HG02623 (cell line): Measurements from ENCODE around the gene PCDHGA10.
A peak's percentile ranks its signal among the peaks of the same experiment; 100 is the strongest.
"Not testable (repeated sequence)": the region's sequence is repeated elsewhere in the genome, so short reads cannot be mapped to it uniquely, and the experiment has no call there.

Experiments used
- ATAC-seq: cut with Tn5 transposase; IDR thresholded peaks from one replicate; pipeline ENCODE4 v1.9.1; 2021; ENCODE audit warnings: moderate library complexity; ENCODE audit not compliant: unreplicated experiment

PCDHGA10 gene

GRCh38 chr5:141412854-141413539 is at the start of gene PCDHGA10:
TSS of gene PCDHGA10 (plus strand) at chr5:141412987. CDS start at chr5:141413176, 189 bp downstream.
- ATAC-seq, result peak; percentile 62

- no peak for ATAC-seq
These were observed 48.7 kb upstream of the PCDHGA10 start, which contains the start of gene PCDHGA5 for GRCh38 chr5:141363952-141364660. TSS of gene PCDHGA5 (plus strand) at chr5:141364162. CDS start at chr5:141364331, 169 bp downstream.

GRCh38 chr5:141366016-141366896 is 46.5 kb upstream of the PCDHGA10 start:
- no peak for ATAC-seq

GRCh38 chr5:141369994-141370848 is 42.6 kb upstream of the PCDHGA10 start, which contains the start of gene PCDHGB3:
TSS of gene PCDHGB3 (plus strand) at chr5:141370242. CDS start at chr5:141370395, 153 bp downstream.
- peak; percentile 89 for ATAC-seq

GRCh38 chr5:141371572-141372475 is 41.0 kb upstream of the PCDHGA10 start:
- ATAC-seq, result no peak

GRCh38 chr5:141373673-141374317 is 39.0 kb upstream of the PCDHGA10 start, which contains the start of gene PCDHGA6:
TSS of gene PCDHGA6 (plus strand) at chr5:141373891. CDS start at chr5:141374084, 193 bp downstream.
- no peak for ATAC-seq

- no peak for ATAC-seq
These were observed 38.2 kb upstream of the PCDHGA10 start for GRCh38 chr5:141374627-141375026.

- ATAC-seq, result not testable (repeated sequence)
These were observed 37.2 kb upstream of the PCDHGA10 start for GRCh38 chr5:141375444-141376155.

- no peak for ATAC-seq
These were observed 30.1 kb upstream of the PCDHGA10 start, which contains the start of gene PCDHGA7 for GRCh38 chr5:141382469-141383294. TSS of gene PCDHGA7 (plus strand) at chr5:141382742. CDS start at chr5:141382900, 158 bp downstream.

DNA sequence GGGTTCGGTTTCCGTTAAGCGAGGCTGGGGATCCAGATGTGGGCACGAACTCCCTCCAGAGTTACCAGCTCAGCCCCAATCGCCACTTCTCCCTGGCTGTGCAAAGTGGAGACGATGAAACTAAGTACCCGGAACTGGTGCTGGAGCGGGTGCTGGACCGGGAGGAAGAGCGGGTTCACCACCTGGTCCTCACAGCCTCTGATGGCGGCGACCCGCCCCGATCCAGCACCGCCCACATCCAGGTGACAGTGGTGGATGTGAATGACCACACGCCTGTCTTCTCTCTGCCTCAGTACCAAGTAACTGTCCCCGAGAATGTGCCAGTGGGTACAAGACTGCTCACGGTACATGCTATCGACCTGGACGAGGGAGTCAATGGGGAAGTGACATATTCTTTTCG is 29.4 kb upstream of the PCDHGA10 start:
- no peak for ATAC-seq

- ATAC-seq, result no peak
These were observed 28.1 kb upstream of the PCDHGA10 start for GRCh38 chr5:141384471-141385267.

DNA sequence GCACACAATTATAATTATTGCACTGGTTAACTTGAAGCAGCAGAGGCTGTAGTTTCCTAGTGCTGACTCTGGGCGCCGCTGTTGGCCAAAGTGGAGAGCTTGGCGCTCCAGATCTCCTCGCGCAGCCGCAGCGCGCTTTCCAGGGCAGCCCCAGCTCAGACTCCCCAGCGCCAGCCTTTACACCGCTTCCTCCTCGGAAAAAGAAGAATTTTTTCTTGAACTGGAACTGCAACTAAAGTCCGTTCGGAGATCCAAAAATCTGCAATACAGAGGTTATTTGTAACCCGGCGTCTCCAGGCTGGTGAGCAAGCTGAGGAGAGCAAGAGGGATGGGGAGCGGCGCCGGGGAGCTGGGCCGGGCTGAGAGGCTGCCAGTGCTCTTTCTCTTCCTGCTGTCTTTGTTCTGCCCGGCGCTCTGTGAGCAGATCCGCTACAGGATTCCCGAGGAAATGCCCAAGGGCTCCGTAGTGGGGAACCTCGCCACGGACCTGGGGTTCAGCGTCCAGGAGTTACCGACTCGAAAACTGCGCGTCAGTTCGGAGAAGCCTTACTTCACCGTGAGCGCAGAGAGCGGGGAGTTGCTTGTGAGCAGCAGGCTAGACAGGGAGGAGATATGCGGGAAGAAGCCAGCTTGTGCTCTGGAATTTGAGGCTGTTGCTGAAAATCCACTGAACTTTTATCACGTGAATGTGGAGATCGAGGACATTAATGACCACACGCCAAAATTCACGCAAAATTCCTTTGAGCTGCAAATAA is 25.1 kb upstream of the PCDHGA10 start, which contains the start of gene PCDHGB4:
PCDHGB4 (plus strand) TSS at position 142 of the 755 bp plus-strand sequence; CDS start at position 329, 187 bp downstream.
- ATAC-seq, result not testable (repeated sequence)

DNA sequence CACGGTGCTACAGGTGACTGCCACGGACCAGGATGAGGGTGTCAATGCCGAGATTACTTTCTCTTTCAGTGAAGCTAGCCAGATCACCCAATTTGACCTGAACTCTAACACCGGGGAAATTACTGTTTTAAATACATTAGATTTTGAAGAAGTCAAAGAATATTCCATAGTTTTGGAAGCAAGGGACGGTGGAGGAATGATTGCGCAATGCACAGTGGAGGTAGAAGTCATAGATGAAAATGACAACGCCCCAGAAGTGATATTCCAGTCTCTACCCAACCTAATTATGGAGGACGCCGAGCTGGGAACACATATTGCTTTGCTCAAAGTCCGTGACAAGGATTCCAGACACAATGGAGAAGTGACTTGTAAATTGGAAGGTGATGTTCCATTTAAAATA is 24.1 kb upstream of the PCDHGA10 start:
- ATAC-seq, result no peak

DNA sequence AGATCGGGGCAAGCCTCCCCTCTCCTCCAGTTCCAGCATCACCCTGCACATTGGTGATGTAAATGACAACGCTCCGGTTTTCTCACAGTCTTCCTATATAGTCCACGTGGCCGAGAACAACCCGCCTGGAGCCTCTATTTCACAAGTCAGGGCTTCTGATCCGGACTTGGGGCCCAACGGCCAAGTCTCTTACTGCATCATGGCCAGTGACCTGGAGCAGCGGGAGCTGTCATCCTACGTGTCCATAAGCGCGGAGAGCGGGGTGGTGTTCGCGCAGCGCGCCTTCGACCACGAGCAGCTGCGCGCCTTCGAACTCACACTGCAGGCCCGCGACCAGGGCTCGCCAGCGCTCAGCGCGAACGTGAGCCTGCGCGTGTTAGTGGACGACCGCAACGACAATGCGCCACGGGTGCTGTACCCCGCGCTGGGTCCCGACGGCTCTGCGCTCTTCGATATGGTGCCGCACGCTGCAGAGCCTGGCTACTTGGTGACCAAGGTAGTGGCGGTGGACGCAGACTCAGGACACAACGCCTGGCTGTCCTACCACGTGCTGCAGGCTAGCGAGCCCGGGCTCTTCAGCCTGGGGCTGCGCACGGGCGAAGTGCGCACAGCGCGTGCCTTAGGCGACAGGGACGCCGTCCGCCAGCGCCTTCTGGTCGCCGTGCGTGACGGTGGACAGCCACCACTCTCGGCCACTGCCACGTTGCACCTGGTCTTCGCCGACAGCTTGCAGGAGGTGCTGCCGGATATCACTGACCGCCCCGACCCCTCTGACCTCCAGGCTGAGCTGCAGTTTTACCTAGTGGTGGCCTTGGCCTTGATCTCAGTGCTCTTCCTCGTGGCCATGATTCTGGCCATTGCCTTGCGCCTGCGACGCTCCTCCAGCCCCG is 23.4 kb upstream of the PCDHGA10 start:
- no peak for ATAC-seq
